PC-9 (cell line): Measurements from ENCODE around the gene MYO16.

Source experiments
- EZH2 ChIP-seq: fragments of 200-600 bp; sonication (generic); IDR thresholded peaks from 2 replicates; pipeline ENCODE4 v1.8.0; 2017; ENCODE audit warnings: antibody characterized with exemption, low read depth
- TF ChIP-seq, protein P1 (sequence below): fragments of 200-600 bp; sonication (generic); conservative IDR thresholded peaks from 2 replicates; pipeline ENCODE4 v1.6.1; 2017; ENCODE audit warnings: mixed run types, antibody characterized with exemption, mild to moderate bottlenecking, moderate library complexity

DNA sequence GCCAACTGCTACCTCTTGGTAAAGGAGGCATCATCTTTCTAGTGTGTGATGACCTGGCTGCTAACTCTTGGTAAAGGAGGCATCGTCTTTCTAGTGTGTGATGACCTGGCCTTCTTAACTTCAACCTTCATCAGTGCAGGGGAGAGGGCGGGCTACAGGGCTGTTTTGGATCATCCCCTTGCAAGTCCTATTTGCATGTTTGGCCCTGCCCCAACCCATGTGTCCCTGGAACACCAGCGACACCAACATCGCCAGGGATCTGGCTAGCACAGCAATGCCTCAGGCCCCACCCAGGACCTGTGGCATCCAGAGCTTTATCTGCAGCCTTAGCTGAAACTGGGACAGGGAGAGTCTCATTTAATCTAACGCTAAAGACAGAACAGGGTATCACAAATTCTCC is 492.4 kb downstream of the MYO16 start:
- TF ChIP-seq, protein P1, sequence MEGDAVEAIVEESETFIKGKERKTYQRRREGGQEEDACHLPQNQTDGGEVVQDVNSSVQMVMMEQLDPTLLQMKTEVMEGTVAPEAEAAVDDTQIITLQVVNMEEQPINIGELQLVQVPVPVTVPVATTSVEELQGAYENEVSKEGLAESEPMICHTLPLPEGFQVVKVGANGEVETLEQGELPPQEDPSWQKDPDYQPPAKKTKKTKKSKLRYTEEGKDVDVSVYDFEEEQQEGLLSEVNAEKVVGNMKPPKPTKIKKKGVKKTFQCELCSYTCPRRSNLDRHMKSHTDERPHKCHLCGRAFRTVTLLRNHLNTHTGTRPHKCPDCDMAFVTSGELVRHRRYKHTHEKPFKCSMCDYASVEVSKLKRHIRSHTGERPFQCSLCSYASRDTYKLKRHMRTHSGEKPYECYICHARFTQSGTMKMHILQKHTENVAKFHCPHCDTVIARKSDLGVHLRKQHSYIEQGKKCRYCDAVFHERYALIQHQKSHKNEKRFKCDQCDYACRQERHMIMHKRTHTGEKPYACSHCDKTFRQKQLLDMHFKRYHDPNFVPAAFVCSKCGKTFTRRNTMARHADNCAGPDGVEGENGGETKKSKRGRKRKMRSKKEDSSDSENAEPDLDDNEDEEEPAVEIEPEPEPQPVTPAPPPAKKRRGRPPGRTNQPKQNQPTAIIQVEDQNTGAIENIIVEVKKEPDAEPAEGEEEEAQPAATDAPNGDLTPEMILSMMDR: no peak
- no peak for TF ChIP-seq EZH2
